A673 (cell line): ENCODE measurements around the gene UCK2. TPM values are rescaled to one million over a fixed set of nuclear protein-coding genes. Genes with fewer than 3 reads are reported as not detected.

Experiments used
- BruUV-seq: library from RNA; stranded (reverse); fragments of 400-500 nt; replicated peaks from 2 replicates; lab custom pipeline; 2021; lab: Mats Ljungman, UMichigan
- CTCF ChIA-PET: fragments of 300-600 bp; sonication (Branson Sonifier 250); formaldehyde crosslinking; loops from one replicate; lab custom pipeline; 2022; ENCODE audit warnings: antibody characterized with exemption; lab: Charles Lee
- POLR2A ChIA-PET: fragments of 300-600 bp; sonication (Branson Sonifier 250); formaldehyde crosslinking; loops from one replicate; lab custom pipeline; 2022; ENCODE audit warnings: antibody characterized with exemption; ENCODE audit not compliant: low non-redundant PET; lab: Charles Lee
- DNase-seq: peaks from one replicate; pipeline ENCODE4 v3.0.0-alpha.2; 2015; ENCODE audit warnings: low spot score
- H3K27ac ChIP-seq: fragments of 200-600 bp; sonication (generic); 2 replicates; pipeline ENCODE4 v1.5.1; 2016; ENCODE audit warnings: mixed run types, low read depth, mild to moderate bottlenecking, mixed read lengths, antibody characterized with exemption, low read length; ENCODE audit not compliant: poor library complexity, severe bottlenecking
- H3K27me3 ChIP-seq: fragments of 200-600 bp; sonication (generic); replicated peaks from 2 replicates; pipeline ENCODE4 v1.6.1; 2017; ENCODE audit warnings: mixed run types, low read depth, mild to moderate bottlenecking, mixed read lengths, antibody characterized with exemption, low read length; ENCODE audit not compliant: insufficient read depth, poor library complexity
- H3K36me3 ChIP-seq: fragments of 200-600 bp; sonication (generic); 2 replicates; pipeline ENCODE4 v1.6.1; 2016; ENCODE audit warnings: mixed run types, mild to moderate bottlenecking, mixed read lengths, antibody characterized with exemption, low read length; ENCODE audit not compliant: insufficient read depth, poor library complexity, severe bottlenecking
- H3K4me1 ChIP-seq: fragments of 200-600 bp; sonication (generic); 2 replicates; pipeline ENCODE4 v1.6.1; 2017; ENCODE audit warnings: mixed run types, mild to moderate bottlenecking, mixed read lengths, antibody characterized with exemption, low read length; ENCODE audit not compliant: insufficient read depth, poor library complexity, severe bottlenecking
- H3K4me3 ChIP-seq: fragments of 200-600 bp; sonication (generic); 2 replicates; pipeline ENCODE4 v1.5.1; 2016; ENCODE audit warnings: low read depth, mixed run types, mild to moderate bottlenecking, mixed read lengths, low read length; ENCODE audit not compliant: poor library complexity, severe bottlenecking
- H3K9me3 ChIP-seq: fragments of 200-600 bp; sonication (generic); 2 replicates; pipeline ENCODE4 v1.6.1; 2016; ENCODE audit warnings: mixed run types, low read depth, mild to moderate bottlenecking, mixed read lengths, antibody characterized with exemption, low read length; ENCODE audit not compliant: poor library complexity, severe bottlenecking
- CTCF ChIP-seq: fragments of 300-800, 200-600 bp; sonication (generic); conservative IDR thresholded peaks from 2 replicates; pipeline ENCODE4 v1.5.1; 2017; ENCODE audit warnings: low read depth, mild to moderate bottlenecking, antibody characterized with exemption, low read length, moderate library complexity, mixed read lengths
- EZH2 ChIP-seq: fragments of 200-600 bp; sonication (generic); IDR thresholded peaks from 2 replicates; pipeline ENCODE4 v1.6.1; 2017; ENCODE audit warnings: borderline replicate concordance, low read depth, mild to moderate bottlenecking, mixed read lengths, antibody characterized with exemption, low read length; ENCODE audit not compliant: poor library complexity, severe bottlenecking
- intact Hi-C: fragments of 100-400 bp; cut with micrococcal nuclease; formaldehyde crosslinking; loops from one replicate; pipeline ENCODE4 v1.10.0; 2022; ENCODE audit not compliant: unreplicated experiment
- total RNA-seq: library from RNA; stranded (reverse); gene quantifications from 2 replicates; pipeline ENCODE4 v1.2.3, GENCODE V29; 2021

UCK2 gene
- total RNA-seq, 1 experiment from 2014 or later, result 78.7 TPM

DNA sequence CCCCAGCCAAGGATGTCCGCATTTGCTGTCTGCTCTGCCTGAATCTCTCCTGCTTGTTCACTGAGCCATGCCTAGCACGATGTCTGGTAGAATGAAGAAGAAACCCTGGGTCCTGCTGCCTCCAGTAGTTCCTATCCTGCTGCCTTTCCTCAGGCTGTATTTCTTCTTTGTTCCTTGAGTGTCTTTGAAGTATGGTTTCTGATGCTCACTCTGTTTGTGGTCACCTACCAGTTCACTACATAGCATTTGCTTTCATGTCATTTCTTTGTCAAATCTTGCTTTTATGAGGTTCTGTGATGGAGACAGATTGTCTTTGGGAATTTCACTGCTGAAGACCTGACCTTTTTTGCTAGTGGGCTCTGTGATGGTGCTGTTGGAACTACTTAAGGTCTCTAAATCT is 5.9 kb downstream of the UCK2 start:
- ChIA-PET CTCF (no interaction called here), POLR2A (no interaction called here)
- BruUV-seq, result no TSS peak
- Histone ChIP-seq H3K9me3 (no peaks in the 10 kb centered on the region), H3K36me3 (no peaks in the 10 kb centered on the region), H3K27me3 (no peaks in the 10 kb centered on the region), H3K27ac (no peak overlapping the region), H3K4me1 (peaks cover 3% of the 10 kb centered on the region), H3K4me3 (no peak overlapping the region)
- intact Hi-C loops, result no loop called here
- DNase-seq, result no peak
- TF ChIP-seq EZH2 (no peak), CTCF (no peak)

- no peaks in the 10 kb centered on the region for H3K27me3 ChIP-seq
- H3K9me3 ChIP-seq, result no peaks in the 10 kb centered on the region
- H3K4me3 ChIP-seq, result no peak overlapping the region
- TF ChIP-seq EZH2 (no peak), CTCF (no peak)
- no peak overlapping the region for H3K27ac ChIP-seq
- no peaks in the 10 kb centered on the region for H3K36me3 ChIP-seq
- no peak for DNase-seq
- H3K4me1 ChIP-seq, result peaks cover 3% of the 10 kb centered on the region
- ChIA-PET CTCF (no interaction called here), POLR2A (no interaction called here)
- BruUV-seq, result no TSS peak
- intact Hi-C loops, result no loop called here
These were observed 6.8 kb downstream of the UCK2 start for GRCh38 chr1:165834229-165834628.

GRCh38 chr1:165834881-165835280 is 7.5 kb downstream of the UCK2 start:
- CTCF ChIA-PET, result no interaction called here

More at GRCh38 chr1:165834881-165835280, 7.5 kb downstream of the UCK2 start:
- Histone ChIP-seq H3K36me3 (no peaks in the 10 kb centered on the region), H3K27me3 (no peaks in the 10 kb centered on the region), H3K9me3 (no peaks in the 10 kb centered on the region), H3K4me3 (no peak overlapping the region), H3K4me1 (peaks cover 1% of the 10 kb centered on the region), H3K27ac (no peak overlapping the region)
- no peak for TF ChIP-seq EZH2
- TF ChIP-seq CTCF, result no peak
- intact Hi-C loops, result no loop called here
- no peak for DNase-seq
- POLR2A ChIA-PET, result no interaction called here
- no TSS peak for BruUV-seq
